Colonic mucosa (tissue), 4 donors: ENCODE measurements around the gene SPAG4. TPM values are rescaled to one million over a fixed set of nuclear protein-coding genes. Genes with fewer than 3 reads are reported as not detected.
A peak's percentile ranks its signal among the peaks of the same experiment; 100 is the strongest.

Source experiments
- DNase-seq: peaks from one replicate; pipeline ENCODE4 v3.0.0-alpha.2; 2020
- H3K27ac ChIP-seq: fragments of 200-600 bp; one replicate; pipeline ENCODE4 v1.8.0; 2021
- H3K27me3 ChIP-seq: fragments of 200-600 bp; one replicate; pipeline ENCODE4 v1.8.0; 2021
- H3K36me3 ChIP-seq: fragments of 200-600 bp; one replicate; pipeline ENCODE4 v1.8.0; 2021
- H3K4me1 ChIP-seq: fragments of 200-600 bp; one replicate; pipeline ENCODE4 v1.8.0; 2021; ENCODE audit warnings: mild to moderate bottlenecking
- H3K4me3 ChIP-seq: fragments of 200-600 bp; one replicate; pipeline ENCODE4 v1.8.0; 2021
- H3K9ac ChIP-seq, 2 donors: one replicate each; pipeline ENCODE4 v1.7.0; 2013; ENCODE audit warnings: control low read depth in 2 of 2, low read depth in 2 of 2, low read length in 2 of 2
- H3K9me3 ChIP-seq: fragments of 200-600 bp; one replicate; pipeline ENCODE4 v1.8.0; 2021
- CTCF ChIP-seq: fragments of 200-600 bp; IDR thresholded peaks from one replicate; pipeline ENCODE4 v1.8.0; 2022; ENCODE audit warnings: antibody characterized with exemption, mild to moderate bottlenecking
- intact Hi-C: fragments of 100-400 bp; cut with DNase I; formaldehyde crosslinking; loops from one replicate; pipeline ENCODE4 v1.14.1; 2022
- total RNA-seq, 2 donors: library from RNA; stranded (reverse); fragmentation: NEBNext Ultra II Directional in 1 of 2; extraction: Animal tissue kit (Norgen Biotek cat#: 25700) in 1 of 2; gene quantifications; one replicate each; pipeline ENCODE4 v1.2.1, GENCODE V29; 2021
- donor health status: healthy.
- donor health status: DM: no; HTN: no; CAD: no.
- donor health status: DM: no; HTN: no; CAD: no.

The SPAG4 gene
- total RNA-seq = 1 to 10 TPM; 5.7 to 8.6 TPM

GRCh38 chr20:35615667-35616464 lies at the start of gene SPAG4:
Gene SPAG4, plus strand, starts transcription at chr20:35615829. Its CDS starts 175 bp downstream, at chr20:35616004.
- no peaks in the 10 kb centered on the region for H3K27me3 ChIP-seq
- peak within 1 kb of the TSS; percentile 73 to 76 for H3K9ac ChIP-seq
- peak within 1 kb of the TSS; percentile 82 for H3K27ac ChIP-seq
- intact Hi-C loops = loop anchor here (5.0 kb wide), 1 partner anchor 46 kb away; the partner anchor contains the start of genes CPNE1 and RBM12
- peaks cover 12% of the 10 kb centered on the region for H3K4me1 ChIP-seq
- peak within 1 kb of the TSS; percentile 54 for H3K4me3 ChIP-seq
- H3K9me3 ChIP-seq = no peaks in the 10 kb centered on the region
- H3K36me3 ChIP-seq = no peaks in the 10 kb centered on the region
- DNase-seq = peak; percentile 100
- TF ChIP-seq CTCF = no peak

- no peak overlapping the region for H3K27ac ChIP-seq
These were observed 47.0 kb upstream of the SPAG4 start for GRCh38 chr20:35568645-35569044.

GRCh38 chr20:35571555-35571954 lies 44.1 kb upstream of the SPAG4 start:
- H3K36me3 ChIP-seq = no peaks in the 10 kb centered on the region
- DNase-seq = no peak
- H3K27me3 ChIP-seq = no peaks in the 10 kb centered on the region
- no peaks in the 10 kb centered on the region for H3K4me1 ChIP-seq
- H3K4me3 ChIP-seq = no peak overlapping the region
- intact Hi-C loops = no loop called here
- TF ChIP-seq CTCF = no peak
- no peaks in the 10 kb centered on the region for H3K9me3 ChIP-seq
- no peak overlapping the region for H3K27ac ChIP-seq
- no peak overlapping the region for H3K9ac ChIP-seq

More at GRCh38 chr20:35568645-35569044, 47.0 kb upstream of the SPAG4 start:
- no peak overlapping the region for H3K9ac ChIP-seq
- no peak for TF ChIP-seq CTCF
- H3K4me1 ChIP-seq = no peaks in the 10 kb centered on the region
- H3K4me3 ChIP-seq = no peak overlapping the region
- DNase-seq = no peak
- H3K36me3 ChIP-seq = no peaks in the 10 kb centered on the region
- no peaks in the 10 kb centered on the region for H3K9me3 ChIP-seq
- intact Hi-C loops = no loop called here
- no peaks in the 10 kb centered on the region for H3K27me3 ChIP-seq

GRCh38 chr20:35572838-35573237 lies 42.8 kb upstream of the SPAG4 start:
- Histone ChIP-seq H3K27me3 (no peaks in the 10 kb centered on the region), H3K4me3 (no peak overlapping the region), H3K27ac (no peak overlapping the region), H3K9ac (no peak overlapping the region), H3K4me1 (no peaks in the 10 kb centered on the region), H3K9me3 (no peaks in the 10 kb centered on the region), H3K36me3 (no peaks in the 10 kb centered on the region)
- DNase-seq = no peak
- TF ChIP-seq CTCF = no peak
- intact Hi-C loops = no loop called here

- no peaks in the 10 kb centered on the region for H3K4me1 ChIP-seq
- H3K9me3 ChIP-seq = no peaks in the 10 kb centered on the region
- no peak for TF ChIP-seq CTCF
- H3K27ac ChIP-seq = peak overlapping the region; percentile 45
- peak overlapping the region; percentile 24 to 28 for H3K9ac ChIP-seq
- intact Hi-C loops = no loop called here
- peak; percentile 96 for DNase-seq
- no peaks in the 10 kb centered on the region for H3K36me3 ChIP-seq
- no peak overlapping the region for H3K4me3 ChIP-seq
- H3K27me3 ChIP-seq = no peaks in the 10 kb centered on the region
These were observed 39.7 kb upstream of the SPAG4 start for GRCh38 chr20:35575958-35576357.
